ENCODE data around the gene RASSF5.

- no peak for TF ChIP-seq CTCF (conservative IDR thresholded peaks at IDR 0.05; ENCODE audit: low read depth in 2 of 2)
- TF ChIP-seq EZH2 (IDR thresholded peaks at IDR 0.05; ENCODE audit: low read depth, unreplicated experiment), result no peak
- no peak for TF ChIP-seq POLR2AphosphoS5 (IDR thresholded peaks at IDR 0.05; ENCODE audit: low read depth)
- TF ChIP-seq EZH2phosphoT487 (IDR thresholded peaks at IDR 0.05; ENCODE audit: unreplicated experiment), result no peak
- TF ChIP-seq REST (IDR thresholded peaks at IDR 0.05; ENCODE audit: unreplicated experiment), result no peak
- no peak for TF ChIP-seq STAT1 (IDR thresholded peaks at IDR 0.05; ENCODE audit: unreplicated experiment)
- TF ChIP-seq CREB1 (CRISPR knock-in tag; IDR thresholded peaks at IDR 0.05; ENCODE audit: low read depth), result no peak
These were observed 44.2 kb upstream of the RASSF5 start for GRCh38 chr1:206463137-206463536.
